ENCODE results near the gene SSPN.
A peak's percentile ranks its signal among the peaks of the same experiment; 100 is the strongest.

SSPN gene, protein sequence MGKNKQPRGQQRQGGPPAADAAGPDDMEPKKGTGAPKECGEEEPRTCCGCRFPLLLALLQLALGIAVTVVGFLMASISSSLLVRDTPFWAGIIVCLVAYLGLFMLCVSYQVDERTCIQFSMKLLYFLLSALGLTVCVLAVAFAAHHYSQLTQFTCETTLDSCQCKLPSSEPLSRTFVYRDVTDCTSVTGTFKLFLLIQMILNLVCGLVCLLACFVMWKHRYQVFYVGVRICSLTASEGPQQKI

DNA sequence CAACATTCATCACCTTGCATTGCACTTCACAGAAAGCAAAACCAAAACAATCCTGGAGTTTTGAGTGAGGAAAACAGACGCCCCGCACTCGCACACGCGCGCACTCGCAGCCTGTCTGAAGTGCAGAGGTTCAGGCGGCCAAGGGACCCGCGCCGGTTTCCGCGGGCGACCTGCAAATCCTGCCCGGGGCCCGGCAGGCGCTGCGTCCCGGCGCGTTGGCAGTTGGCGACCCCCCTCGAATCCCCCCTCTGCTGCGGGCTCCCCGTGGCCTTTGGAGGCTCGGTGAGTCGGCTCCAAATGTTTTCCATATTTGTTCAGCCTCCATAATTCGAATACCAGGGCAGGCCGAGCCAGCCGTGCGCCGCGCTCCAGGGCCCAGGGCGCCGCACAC, at the start of gene SSPN:
Gene SSPN (plus strand): TSS at position 324 of the 391 bp plus-strand sequence. CDS start 100 bp downstream, outside the sequence.
- peak in 53 of 56 donors; percentile 29 to 87 (median 73) for DNase-seq

DNA sequence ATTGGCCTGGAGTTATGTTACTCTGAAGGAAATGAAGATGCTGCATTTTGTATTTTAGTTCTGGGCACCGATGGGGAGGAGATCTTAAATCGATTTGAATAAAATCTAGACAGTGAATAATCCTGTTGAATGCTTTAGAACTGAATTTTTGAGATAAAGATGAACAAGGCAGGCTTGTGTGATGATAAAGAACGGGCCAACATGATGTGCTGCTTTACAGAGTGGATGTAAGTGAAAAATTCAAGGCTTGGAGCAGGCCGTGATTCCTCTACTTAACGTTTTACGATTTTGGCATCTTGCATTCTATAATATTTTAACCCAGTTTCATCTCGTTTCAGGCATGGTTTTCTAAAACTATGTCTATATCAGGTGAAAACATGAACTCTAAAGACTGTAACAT, 47.1 kb upstream of the SSPN start:
- no peak for DNase-seq

DNA sequence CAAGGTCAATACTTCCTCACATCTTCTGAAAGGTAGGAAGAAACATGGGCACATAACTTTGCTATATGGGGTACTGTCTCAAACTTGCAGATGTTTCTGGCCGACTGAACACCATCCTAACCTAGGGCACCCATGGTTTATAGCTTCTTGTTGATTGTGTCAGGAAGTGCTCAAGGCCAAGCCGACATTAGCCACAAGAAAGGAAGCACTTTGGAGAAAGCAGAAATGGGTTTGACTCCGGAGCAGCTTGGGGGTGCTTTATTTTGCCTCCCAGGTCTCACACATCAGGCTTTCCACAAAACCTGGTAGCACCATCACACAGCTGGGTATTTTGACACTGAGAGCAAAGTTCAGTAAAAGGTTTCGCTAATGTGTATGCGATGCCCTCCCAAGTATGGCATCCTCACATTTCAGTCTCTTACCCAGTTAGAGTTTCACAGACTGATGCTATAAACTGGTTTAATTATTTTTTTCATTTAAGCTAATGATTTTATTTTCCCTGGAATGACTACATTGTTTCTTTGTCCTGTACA, 45.3 kb upstream of the SSPN start:
- no peak for DNase-seq

DNA sequence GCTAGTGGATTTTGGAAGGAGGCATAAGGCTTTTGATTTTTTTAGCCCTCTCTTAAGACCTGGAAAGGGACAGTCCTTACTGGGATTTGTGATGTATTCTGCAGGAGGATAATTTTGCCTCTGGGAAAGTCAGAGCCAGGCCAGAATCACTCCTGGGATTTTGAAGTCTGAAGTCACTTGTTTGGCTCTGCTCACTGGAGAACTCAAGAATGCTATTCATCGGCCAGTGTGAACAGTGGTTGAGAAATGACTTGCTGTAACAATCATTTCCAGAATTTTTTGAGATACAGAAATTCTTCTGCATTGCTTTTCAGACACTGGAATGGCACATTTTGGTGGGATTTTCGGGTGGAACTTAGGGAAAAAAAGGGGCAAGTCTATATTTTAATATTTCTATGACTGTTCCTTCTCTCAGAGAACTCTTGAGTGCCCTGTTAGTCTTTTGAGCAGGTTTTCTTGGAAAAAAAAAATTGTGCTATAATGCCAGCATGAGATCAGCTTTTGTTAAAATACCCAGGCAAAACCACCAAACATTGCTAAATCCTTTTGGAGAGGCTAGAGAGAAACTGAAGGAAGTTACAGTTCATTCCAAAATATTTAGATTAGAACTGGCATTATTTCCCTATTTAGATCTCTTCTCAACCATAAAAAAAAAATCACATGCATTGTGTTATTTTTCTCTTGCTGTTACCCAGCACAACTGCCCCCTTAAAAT, 44.5 kb upstream of the SSPN start:
- peak in 1 of 56 donors; percentile 6 for DNase-seq

DNA sequence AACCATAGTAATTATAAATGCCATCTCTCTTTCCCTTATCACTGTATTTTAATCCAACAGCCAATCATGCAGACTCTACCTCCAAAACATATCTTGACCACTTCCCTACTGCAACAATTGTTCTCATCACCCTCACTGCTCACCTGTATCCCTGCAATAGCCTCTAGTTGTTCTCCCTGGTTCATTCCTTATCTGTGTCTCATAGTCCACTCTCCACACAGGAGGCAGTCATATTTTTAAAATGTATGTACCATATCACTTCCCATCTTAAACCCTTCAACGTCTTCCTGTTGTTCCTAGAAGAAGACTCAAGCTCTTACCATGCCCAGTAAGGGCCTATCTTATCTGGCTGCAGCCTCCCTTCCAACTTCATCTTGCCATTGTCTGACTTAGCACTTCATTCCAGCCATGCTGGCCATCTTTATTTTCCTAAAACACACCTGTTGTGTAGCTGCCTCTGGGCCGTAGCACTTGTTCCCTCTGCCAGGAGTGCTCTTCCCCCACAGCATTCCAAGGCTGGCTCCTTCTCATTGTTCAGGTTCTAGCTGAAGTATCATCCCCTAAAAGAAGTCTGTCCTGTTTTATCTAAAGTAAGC, 42.8 kb upstream of the SSPN start:
- no peak for DNase-seq

DNA sequence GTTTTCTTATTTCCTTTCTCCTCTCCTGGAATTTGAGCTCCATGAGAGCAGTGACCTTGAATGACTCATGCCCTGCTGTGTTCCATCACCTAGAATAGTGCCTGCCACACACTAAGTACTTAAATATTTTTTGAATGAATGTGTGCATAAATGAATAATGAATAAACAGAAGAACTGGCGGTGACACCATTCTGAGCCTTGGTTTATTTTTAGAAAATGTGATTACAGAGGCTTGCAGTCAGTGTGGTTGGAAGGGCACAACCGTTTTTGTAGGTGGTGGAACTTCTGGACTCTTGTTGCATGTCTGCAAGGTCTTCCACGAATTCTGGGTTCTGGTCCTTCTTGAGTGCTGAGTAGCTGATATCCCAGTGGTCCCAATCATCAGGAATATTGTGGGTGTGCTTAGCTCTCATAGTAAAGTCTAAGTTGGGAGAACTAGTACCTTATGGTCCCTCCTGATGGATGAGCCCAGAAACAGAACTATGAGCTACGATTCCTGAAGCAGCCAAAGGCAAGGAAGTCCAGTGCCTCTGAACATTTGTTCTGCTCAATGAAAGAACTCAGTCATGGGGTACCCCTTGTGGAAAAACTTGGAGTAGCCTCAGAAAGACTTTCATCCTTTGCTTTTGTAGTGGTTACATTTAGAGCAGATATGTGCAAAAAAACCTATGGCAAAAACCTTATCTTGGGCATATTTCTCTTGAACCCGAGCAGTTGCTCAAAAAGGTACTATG, 41.8 kb upstream of the SSPN start:
- no peak for DNase-seq

DNA sequence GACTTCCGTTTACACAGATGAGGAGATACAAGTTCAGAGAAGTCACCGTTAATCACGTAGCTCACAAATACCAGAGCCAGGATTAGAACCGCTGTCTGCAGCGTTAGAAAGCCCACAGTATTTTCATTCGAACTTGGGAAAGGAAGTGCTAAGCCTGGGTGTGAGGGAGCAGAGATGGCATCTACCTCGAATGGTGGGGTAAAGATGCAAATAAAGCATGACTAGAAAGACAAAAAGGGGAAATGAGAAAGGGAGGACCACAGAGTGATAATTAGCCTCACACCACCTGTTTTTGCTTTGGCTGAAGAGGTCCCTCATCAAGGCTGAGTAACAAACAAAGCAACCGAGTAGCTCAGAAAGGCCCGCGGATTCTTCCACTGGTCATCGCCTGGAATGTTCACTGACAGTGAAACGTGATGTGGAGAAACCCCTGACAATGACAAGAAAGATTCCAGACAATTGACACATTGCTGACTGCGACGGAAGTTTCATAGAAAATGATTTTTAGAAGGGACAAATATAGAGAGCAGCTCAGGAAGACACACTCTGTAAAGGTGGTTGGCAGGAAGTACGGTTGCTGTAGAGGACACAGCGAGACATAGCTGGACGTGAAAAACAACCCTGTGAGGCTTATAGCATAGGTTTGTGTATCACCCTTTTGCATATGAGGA, 39.0 kb upstream of the SSPN start:
- DNase-seq: no peak

DNA sequence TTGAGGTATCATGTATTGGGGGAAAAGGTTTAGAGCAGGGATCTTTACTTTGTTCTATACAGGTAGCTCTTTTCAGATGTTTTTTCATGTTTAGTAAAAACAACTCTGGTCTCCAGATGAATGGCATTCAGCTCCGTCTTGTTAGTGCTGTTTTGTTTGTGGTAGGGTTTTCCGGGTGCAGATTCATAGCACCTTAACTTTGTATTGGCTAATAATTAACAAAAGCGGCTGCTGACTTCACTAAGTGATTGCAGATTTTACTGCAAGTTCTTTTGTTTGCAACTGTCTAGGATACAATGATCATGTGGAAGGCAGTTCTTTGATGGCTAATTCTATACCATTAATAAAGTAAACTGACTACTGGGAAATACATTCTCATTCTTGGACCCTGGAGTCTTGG, 38.4 kb upstream of the SSPN start:
- DNase-seq: no peak

DNA sequence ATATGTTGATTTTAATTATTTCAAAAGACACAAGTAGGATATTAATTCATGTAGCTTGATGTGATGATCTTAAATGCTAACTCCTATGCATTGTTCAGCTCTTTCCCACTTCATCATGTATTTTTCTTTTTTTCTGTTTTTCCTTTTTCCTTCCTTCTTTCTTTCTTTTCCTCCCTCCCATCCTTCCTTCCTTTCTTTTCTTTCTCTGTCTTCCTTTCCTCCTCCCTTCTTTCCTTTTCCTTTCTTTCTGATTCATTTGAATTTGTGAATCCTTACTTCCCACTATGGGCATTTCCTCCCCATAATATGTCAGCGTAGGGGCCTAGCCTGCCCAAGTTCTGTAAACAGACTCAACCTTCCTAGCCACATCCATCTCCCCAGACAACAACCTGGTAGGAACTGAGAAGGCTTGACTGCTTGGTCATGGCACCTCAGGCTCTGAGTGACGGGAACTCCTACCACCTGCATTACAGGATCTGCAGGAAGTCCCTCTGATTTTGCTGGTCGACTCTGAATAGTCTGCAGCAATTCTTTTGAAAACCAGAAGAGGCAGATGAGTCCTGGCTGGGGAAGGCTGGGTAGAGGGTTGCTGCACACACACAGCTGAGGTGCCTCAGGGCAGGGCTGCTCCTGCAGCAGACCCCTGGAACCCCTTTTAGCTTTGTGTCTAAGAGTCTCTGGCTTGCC, 37.2 kb upstream of the SSPN start:
- DNase-seq: no peak

DNA sequence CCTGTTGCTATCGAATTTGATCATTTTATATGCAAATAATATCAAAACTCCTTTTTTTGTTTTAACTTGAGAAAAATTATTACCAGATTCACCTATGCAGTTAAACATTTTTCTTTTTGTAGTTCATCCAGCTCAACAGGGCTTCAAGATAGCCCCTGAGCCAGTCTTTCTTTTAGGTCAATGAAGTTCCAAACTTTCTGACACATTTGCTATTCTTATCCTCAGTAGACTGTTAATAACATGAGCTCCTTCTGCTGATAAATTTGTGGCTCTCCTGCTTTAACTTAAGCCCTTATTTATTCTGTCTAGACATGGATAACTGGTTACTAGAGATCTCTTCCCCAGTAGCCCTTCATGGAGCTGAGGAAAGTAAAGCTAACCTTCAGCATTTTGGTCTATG, 33.2 kb upstream of the SSPN start:
- DNase-seq: no peak

DNA sequence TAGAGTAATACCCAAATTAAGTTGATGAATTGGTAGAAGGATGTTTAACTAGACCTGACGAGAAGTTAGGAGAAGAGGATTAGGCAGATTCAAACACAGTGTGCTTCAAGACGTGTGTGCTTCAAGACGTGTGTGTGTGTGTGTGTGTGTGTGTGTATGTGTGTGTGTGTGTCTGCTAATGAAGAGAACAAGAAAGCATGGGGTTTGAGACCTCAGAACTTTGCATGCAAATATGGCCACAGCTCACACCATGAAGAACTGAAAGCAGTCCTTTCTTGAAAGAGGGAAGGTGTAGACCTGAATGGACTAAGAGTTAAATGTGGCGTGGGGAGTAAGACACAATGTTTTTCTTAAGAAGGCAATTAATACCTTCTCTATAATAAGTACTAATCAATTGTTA, 32.5 kb upstream of the SSPN start:
- DNase-seq: no peak

DNA sequence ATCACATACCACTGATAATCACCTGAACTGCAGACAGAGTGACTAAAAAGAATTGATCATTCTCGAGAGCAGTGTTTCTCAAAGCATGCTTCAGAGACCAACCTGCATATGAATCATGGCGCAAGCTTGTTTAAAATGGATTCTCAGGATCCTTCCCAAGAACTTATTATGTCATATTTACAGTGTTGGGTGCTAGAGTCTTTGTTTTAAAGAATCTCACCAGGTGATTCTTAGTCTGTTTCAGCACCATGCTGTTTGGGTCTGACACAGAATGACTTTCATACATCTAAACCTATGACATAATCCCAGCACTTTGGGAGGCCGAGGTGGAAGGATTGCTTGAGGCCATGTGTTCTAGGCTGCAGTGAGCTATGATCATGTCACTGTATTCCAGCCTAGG, 31.3 kb upstream of the SSPN start:
- DNase-seq: no peak

DNA sequence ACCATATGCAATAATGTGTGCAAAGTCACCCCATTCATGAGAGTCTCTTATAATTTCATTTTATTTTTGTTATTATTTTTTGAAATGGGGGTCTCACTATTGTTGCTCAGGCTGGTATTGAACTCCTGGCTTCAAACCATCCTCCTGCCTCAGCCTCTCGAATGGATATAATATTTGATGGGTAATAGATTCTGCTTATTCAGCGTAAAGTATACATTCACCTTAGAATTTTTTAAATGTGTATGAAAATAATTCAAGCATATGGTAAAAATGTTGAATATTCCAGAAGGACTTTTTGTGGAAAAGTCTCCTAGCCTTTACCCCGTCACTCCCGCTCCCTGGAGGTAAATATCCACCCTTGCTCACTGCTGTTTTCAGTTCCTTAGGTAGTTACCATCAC, 23.4 kb upstream of the SSPN start:
- no peak for DNase-seq

DNA sequence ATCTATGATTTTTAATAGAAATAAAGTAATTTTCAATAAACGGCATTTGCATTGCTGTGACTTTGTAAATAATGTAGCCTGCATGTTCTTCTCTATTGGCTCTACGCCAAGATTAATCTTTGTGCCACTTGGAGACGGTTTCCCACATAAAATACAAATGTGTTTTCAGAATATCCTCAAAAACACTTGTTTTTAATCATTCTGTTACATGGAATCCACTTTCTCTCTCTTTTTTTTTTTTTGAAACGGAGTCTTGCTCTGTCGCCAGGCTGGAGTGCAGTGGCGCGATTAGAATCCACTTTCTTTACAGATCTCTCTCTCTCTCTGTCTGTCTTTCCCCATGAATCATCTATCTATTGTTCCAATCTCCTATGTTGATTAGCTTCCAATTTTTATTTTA, 22.8 kb upstream of the SSPN start:
- DNase-seq: no peak

DNA sequence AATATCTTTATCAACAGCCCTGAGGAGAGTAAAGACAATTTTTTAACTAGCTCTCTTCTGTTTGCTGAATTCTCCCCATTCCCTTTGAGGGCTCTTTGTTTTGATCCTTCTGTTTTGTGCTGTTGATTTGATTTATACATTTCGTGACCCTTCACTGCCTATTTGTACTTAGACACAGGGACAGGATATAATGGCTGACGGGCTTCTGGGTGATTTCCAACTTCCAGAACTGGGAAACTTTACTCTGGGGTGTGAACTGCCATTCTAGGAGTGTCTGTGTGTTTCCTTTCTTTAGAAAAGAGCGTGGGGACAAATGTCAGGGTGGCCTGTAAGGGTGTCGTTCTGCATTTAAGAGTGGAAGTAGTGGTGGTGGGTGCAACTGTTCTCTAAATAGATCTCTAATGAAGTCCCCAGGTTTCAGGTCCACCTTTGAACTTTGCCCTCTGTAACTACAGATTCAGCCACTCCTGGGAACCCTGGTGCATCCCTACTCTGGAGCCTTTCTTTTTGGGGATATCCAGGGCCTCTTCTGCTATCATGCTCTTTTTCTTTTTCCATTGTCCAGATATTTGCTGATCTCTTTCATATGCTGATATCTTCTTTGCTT, 22.3 kb upstream of the SSPN start:
- no peak for DNase-seq

DNA sequence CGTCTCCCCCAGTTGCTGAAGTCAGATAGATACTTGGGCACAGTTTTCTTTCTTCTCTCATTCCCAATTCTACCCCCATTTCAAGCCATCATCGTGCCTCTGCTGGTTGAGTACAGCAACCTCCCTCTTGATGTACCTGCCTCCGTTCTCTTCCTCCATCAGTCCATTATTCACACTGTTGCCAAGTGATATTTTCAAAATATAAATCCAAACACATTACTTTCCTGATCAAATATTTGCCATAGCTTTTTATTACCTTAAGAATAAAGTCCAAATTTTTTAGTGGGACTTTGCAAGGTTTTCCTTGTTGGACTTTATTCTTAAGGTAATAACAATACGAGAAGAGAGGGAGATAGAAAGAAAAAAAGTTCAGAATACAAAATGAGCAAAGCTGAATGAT, 18.6 kb upstream of the SSPN start:
- no peak for DNase-seq

DNA sequence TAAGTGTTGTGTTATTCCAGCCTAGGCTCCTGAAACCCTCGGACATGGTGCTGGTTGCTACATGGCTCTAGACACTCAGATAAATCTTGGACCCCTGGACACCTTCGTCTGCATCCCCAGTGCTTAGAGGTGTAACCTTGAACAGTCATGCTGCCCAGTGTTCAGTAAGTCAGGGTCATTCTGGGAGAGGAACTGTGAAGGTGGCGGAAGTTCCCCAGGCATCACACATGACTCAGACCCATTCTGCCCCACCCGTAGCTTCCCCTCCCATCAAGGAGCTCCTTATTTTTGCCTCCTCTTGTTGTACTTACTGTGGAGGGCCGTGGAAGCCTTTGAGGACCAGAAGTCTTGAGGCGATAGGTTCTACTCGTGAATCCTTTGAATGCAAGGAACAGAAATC, 18.1 kb upstream of the SSPN start:
- no peak for DNase-seq

DNA sequence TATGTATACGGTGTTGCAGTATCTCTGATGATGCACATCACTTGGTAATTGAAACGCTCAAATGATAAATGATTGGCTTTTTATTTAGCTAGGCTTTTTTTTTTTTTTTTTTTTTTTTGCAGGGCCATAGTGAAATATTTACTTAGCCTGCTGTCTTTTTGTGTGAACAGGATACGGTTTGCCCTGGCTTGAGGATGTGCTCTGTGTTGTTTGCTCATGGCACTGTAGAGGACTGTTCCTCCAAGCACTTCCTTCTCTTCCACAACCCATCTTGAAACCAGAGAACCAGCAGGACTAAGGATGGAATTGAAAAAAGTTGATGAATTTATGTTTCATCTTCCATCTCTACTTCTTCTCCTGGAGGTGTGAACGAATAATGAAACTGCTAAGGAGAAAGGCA, 15.5 kb upstream of the SSPN start:
- DNase-seq: no peak

DNA sequence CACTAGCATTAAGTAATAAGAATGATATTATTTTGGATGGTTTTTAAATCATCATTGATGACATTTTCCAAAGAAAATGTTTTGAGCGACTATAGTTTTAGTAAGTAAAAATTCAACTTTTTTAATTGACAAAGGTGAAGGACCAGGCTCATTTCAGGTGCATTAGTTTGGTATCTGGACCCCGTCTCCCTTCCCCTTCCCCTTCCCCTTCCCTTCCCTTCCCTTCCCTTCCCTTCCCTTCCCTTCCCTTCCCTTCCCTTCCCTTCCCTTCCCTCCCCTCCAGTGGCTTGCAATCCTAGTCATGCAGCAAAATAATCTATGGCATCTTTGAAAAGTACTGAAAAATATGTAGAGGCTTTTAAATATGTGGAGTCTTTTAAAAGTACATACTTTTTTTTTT, 13.0 kb upstream of the SSPN start:
- DNase-seq: no peak

Measured in nucleus accumbens (tissue), 56 donors.